A673 (cell line): Measurements from ENCODE around the gene NFXL1. TPM values are rescaled to one million over a fixed set of nuclear protein-coding genes. Genes with fewer than 3 reads are reported as not detected.

Source experiments
- BruUV-seq: library from RNA; stranded (reverse); fragments of 400-500 nt; replicated peaks from 2 replicates; lab custom pipeline; 2021; lab: Mats Ljungman, UMichigan
- CTCF ChIA-PET: fragments of 300-600 bp; sonication (Branson Sonifier 250); formaldehyde crosslinking; loops from one replicate; lab custom pipeline; 2022; ENCODE audit warnings: antibody characterized with exemption; lab: Charles Lee
- POLR2A ChIA-PET: fragments of 300-600 bp; sonication (Branson Sonifier 250); formaldehyde crosslinking; loops from one replicate; lab custom pipeline; 2022; ENCODE audit warnings: antibody characterized with exemption; ENCODE audit not compliant: low non-redundant PET; lab: Charles Lee
- DNase-seq: peaks from one replicate; pipeline ENCODE4 v3.0.0-alpha.2; 2015; ENCODE audit warnings: low spot score
- H3K27ac ChIP-seq: fragments of 200-600 bp; sonication (generic); 2 replicates; pipeline ENCODE4 v1.5.1; 2016; ENCODE audit warnings: mixed run types, low read depth, mild to moderate bottlenecking, mixed read lengths, antibody characterized with exemption, low read length; ENCODE audit not compliant: poor library complexity, severe bottlenecking
- H3K27me3 ChIP-seq: fragments of 200-600 bp; sonication (generic); replicated peaks from 2 replicates; pipeline ENCODE4 v1.6.1; 2017; ENCODE audit warnings: mixed run types, low read depth, mild to moderate bottlenecking, mixed read lengths, antibody characterized with exemption, low read length; ENCODE audit not compliant: insufficient read depth, poor library complexity
- H3K36me3 ChIP-seq: fragments of 200-600 bp; sonication (generic); 2 replicates; pipeline ENCODE4 v1.6.1; 2016; ENCODE audit warnings: mixed run types, mild to moderate bottlenecking, mixed read lengths, antibody characterized with exemption, low read length; ENCODE audit not compliant: insufficient read depth, poor library complexity, severe bottlenecking
- H3K4me1 ChIP-seq: fragments of 200-600 bp; sonication (generic); 2 replicates; pipeline ENCODE4 v1.6.1; 2017; ENCODE audit warnings: mixed run types, mild to moderate bottlenecking, mixed read lengths, antibody characterized with exemption, low read length; ENCODE audit not compliant: insufficient read depth, poor library complexity, severe bottlenecking
- H3K4me3 ChIP-seq: fragments of 200-600 bp; sonication (generic); 2 replicates; pipeline ENCODE4 v1.5.1; 2016; ENCODE audit warnings: low read depth, mixed run types, mild to moderate bottlenecking, mixed read lengths, low read length; ENCODE audit not compliant: poor library complexity, severe bottlenecking
- H3K9me3 ChIP-seq: fragments of 200-600 bp; sonication (generic); 2 replicates; pipeline ENCODE4 v1.6.1; 2016; ENCODE audit warnings: mixed run types, low read depth, mild to moderate bottlenecking, mixed read lengths, antibody characterized with exemption, low read length; ENCODE audit not compliant: poor library complexity, severe bottlenecking
- CTCF ChIP-seq: fragments of 300-800, 200-600 bp; sonication (generic); conservative IDR thresholded peaks from 2 replicates; pipeline ENCODE4 v1.5.1; 2017; ENCODE audit warnings: low read depth, mild to moderate bottlenecking, antibody characterized with exemption, low read length, moderate library complexity, mixed read lengths
- EZH2 ChIP-seq: fragments of 200-600 bp; sonication (generic); IDR thresholded peaks from 2 replicates; pipeline ENCODE4 v1.6.1; 2017; ENCODE audit warnings: borderline replicate concordance, low read depth, mild to moderate bottlenecking, mixed read lengths, antibody characterized with exemption, low read length; ENCODE audit not compliant: poor library complexity, severe bottlenecking
- intact Hi-C: fragments of 100-400 bp; cut with micrococcal nuclease; formaldehyde crosslinking; loops from one replicate; pipeline ENCODE4 v1.10.0; 2022; ENCODE audit not compliant: unreplicated experiment
- total RNA-seq: library from RNA; stranded (reverse); gene quantifications from 2 replicates; pipeline ENCODE4 v1.2.3, GENCODE V29; 2021

NFXL1 gene
- total RNA-seq, 1 experiment from 2014 or later = 12.1 TPM

GRCh38 chr4:47936336-47936735 is 22.0 kb upstream of the NFXL1 start:
- intact Hi-C loops = loop anchor here (10.0 kb wide), 1 partner anchor 992 kb away; no protein-coding TSS in a partner anchor
- POLR2A ChIA-PET = no interaction called here
- Histone ChIP-seq H3K4me3 (no peak overlapping the region), H3K4me1 (peaks cover 5% of the 10 kb centered on the region), H3K27me3 (peaks cover 7% of the 10 kb centered on the region), H3K36me3 (no peaks in the 10 kb centered on the region), H3K27ac (no peak overlapping the region), H3K9me3 (no peaks in the 10 kb centered on the region)
- DNase-seq = no peak
- no TSS peak for BruUV-seq
- TF ChIP-seq CTCF (no peak), EZH2 (no peak)
- CTCF ChIA-PET = no interaction called here

GRCh38 chr4:47933840-47934239 is 19.5 kb upstream of the NFXL1 start:
- TF ChIP-seq CTCF = peak; percentile 71
- no peak for TF ChIP-seq EZH2
- no TSS peak for BruUV-seq
- ChIA-PET CTCF (interaction anchor here (0.6 to 1.3 kb wide), 8 partner anchors 70 to 811 kb away, joined by 3 to 5 read pairs (median 3); no protein-coding TSS in a partner anchor), POLR2A (interaction anchor here (0.5 to 0.7 kb wide), 2 partner anchors 125 to 265 kb away, joined by 3 read pairs; no protein-coding TSS in a partner anchor)
- peak; percentile 76 for DNase-seq
- Histone ChIP-seq H3K4me1 (peaks cover 11% of the 10 kb centered on the region), H3K36me3 (no peaks in the 10 kb centered on the region), H3K27ac (no peak overlapping the region), H3K9me3 (no peaks in the 10 kb centered on the region), H3K4me3 (no peak overlapping the region), H3K27me3 (peaks cover 4% of the 10 kb centered on the region)
- intact Hi-C loops = loop anchor here (2.0 to 10.0 kb wide), 3 partner anchors 247 to 989 kb away; no protein-coding TSS in a partner anchor

- no peak overlapping the region for H3K27ac ChIP-seq
- intact Hi-C loops = loop anchor here (5.0 to 10.0 kb wide), 2 partner anchors 244 to 986 kb away; no protein-coding TSS in a partner anchor
Measured at GRCh38 chr4:47930971-47931804, 16.8 kb upstream of the NFXL1 start.

More at GRCh38 chr4:47930971-47931804, 16.8 kb upstream of the NFXL1 start:
- ChIA-PET POLR2A (no interaction called here), CTCF (no interaction called here)
- Histone ChIP-seq H3K36me3 (no peaks in the 10 kb centered on the region), H3K4me3 (no peak overlapping the region), H3K4me1 (peaks cover 11% of the 10 kb centered on the region), H3K27me3 (peaks cover 12% of the 10 kb centered on the region), H3K9me3 (no peaks in the 10 kb centered on the region)
- TF ChIP-seq CTCF (no peak), EZH2 (no peak)
- DNase-seq = peak; percentile 15
- no TSS peak for BruUV-seq
